ENCODE results near the gene MMP21. TPM values are rescaled to one million over a fixed set of nuclear protein-coding genes. Genes with fewer than 3 reads are reported as not detected.

The MMP21 gene, protein sequence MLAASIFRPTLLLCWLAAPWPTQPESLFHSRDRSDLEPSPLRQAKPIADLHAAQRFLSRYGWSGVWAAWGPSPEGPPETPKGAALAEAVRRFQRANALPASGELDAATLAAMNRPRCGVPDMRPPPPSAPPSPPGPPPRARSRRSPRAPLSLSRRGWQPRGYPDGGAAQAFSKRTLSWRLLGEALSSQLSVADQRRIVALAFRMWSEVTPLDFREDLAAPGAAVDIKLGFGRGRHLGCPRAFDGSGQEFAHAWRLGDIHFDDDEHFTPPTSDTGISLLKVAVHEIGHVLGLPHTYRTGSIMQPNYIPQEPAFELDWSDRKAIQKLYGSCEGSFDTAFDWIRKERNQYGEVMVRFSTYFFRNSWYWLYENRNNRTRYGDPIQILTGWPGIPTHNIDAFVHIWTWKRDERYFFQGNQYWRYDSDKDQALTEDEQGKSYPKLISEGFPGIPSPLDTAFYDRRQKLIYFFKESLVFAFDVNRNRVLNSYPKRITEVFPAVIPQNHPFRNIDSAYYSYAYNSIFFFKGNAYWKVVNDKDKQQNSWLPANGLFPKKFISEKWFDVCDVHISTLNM
- not detected in 2 replicates for polyA plus RNA-seq (2014; cell fraction: cytosol; rRNA removed)
- polyA plus RNA-seq (2014; cell fraction: nucleus; rRNA removed), result 0.53 TPM in 1 of 2 replicates, not detected in the other

DNA sequence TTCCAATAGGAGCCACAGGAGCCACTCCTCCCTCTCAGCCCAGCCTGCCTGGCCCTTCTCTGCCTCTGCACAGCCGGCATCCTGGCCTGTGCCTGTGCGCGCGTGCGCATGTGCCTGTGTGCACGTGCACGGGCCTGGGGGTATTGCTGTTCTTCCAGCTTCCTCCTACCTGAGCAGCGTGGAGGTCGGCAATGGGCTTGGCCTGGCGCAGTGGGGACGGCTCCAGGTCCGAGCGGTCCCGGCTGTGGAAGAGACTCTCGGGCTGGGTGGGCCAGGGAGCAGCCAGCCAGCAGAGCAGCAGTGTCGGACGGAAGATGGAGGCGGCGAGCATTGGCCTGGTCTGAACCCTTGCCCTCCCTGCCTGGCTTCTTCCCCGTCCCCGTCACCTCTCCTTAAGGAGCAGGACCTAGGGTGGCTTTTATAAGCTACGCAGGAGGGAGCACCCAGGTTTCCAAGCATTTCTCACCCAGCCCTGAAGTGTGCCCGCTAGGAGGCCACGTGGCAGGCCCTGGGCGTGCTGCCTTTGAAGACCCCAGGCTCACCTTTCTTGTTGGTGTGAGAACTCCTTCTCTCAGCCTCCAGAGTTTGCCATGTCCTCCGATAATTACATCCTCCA lies at the start of gene MMP21:
Gene MMP21, minus strand, starts transcription at position 331 of the 616 bp plus-strand sequence. Its CDS starts 0 bp downstream, at position 331.
- no peak for DNase-seq (ENCODE audit: low spot score)

DNA sequence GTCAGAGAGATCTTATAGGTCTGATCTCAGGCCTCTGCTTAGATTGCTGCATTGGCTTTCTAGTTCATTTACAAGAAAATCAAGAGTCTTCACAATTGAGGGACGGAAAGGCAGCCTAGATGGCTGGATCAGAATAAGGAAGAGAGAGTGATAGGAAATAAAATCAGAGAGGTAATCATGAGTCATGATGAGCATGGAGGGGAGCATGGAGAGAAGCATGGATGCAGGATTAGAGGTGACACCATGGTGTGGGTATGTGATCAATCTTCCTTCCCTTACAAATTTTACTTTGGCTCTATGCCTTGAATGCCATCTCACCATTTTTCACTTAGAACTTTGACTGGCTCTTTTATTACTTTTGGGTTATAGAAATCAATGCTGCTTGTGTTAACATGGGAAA lies 49.1 kb upstream of the MMP21 start:
- DNase-seq (ENCODE audit: low spot score), result no peak

DNA sequence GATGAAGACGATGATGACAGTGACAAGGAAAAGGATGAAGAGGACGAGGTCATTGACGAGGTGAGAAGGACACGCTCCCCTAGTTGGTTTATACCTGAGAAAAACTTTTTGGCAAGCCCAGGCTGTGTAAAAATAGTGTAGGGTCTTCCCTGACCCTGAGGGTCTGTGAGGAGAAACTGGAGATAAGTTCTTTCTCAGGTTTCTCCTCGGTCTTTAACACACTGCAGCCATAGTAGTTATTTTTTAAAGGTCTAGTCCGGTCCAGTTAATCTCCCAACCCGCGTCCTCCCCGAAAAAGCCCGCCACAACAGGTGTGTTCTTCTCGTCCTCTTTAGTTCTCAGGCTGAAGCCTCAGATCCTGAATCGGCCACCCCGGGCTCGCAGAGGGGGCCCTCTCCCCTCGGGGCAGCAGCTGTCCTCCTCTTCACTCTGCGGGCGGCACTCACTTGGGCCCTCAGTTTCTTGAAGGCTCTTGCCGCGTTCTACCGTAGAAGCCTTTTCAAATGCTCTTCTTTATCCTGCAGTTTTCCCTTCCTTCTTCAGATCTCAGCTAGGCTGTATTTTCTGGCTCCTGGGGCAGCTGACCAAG lies 48.1 kb upstream of the MMP21 start:
- DNase-seq (ENCODE audit: low spot score), result no peak

DNA sequence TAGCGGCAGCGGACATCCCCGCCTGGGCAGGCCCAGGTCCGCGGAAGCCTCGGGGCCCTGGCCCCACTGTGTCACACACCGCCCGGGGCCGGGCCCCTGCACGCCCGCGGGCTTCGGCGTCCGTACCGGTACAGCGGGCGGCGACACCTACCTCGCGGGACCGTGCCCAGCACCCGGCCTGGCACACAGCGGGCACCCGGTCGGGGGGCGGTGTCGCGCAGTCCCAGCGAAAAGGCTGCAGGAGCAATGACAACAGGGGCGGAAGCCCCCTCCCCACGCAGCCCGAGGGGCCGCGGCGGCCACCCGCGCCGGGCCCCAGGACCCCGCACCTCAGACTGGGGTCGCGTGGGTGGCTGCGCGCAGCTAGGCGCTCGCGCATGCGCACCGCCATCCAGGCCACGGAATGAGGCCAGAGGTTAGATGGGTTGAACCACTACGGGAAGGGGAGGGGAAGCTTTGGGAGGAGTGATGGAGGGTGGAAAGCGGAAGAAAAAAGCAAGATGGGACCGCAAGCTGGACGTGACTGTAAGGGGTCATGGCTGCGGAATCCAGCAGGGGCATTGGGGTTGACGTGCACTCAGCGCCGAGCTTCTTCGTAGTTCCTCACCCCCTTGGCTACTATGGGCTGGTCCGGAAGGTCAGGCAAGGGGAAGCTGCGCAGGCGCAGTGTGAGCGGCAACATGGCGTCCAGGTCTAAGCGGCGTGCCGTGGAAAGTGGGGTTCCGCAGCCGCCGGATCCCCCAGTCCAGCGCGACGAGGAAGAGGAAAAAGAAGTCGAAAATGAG lies 47.4 kb upstream of the MMP21 start, which contains the start of the genes BCCIP and UROS:
Gene BCCIP, plus strand, starts transcription at position 669 of the 785 bp plus-strand sequence. Its CDS starts 12 bp downstream, at position 681.
Gene UROS, minus strand, starts transcription at position 381 of the 785 bp plus-strand sequence. CDS start 6,759 bp downstream, outside the sequence.
- DNase-seq (ENCODE audit: low spot score), result peak; percentile 92

DNA sequence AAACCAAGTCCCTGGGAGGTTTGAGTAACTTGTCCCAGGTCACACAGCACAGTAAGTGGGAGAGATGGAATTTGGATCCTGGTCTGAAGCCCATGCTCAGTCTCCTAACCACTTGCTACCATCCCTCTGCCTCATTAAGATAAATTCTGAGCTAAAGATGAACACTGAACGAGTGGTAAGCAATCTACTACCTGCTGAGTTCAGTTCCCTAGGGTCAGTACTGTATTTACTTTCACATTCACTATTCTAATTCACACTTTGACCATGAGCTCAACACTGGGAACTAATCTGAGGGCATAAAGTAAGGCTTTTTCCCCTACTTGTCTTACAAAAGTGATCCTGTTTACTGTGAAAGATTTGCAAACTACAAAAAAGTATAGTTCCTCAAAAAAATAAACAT lies 45.1 kb upstream of the MMP21 start:
- no peak for DNase-seq (ENCODE audit: low spot score)

DNA sequence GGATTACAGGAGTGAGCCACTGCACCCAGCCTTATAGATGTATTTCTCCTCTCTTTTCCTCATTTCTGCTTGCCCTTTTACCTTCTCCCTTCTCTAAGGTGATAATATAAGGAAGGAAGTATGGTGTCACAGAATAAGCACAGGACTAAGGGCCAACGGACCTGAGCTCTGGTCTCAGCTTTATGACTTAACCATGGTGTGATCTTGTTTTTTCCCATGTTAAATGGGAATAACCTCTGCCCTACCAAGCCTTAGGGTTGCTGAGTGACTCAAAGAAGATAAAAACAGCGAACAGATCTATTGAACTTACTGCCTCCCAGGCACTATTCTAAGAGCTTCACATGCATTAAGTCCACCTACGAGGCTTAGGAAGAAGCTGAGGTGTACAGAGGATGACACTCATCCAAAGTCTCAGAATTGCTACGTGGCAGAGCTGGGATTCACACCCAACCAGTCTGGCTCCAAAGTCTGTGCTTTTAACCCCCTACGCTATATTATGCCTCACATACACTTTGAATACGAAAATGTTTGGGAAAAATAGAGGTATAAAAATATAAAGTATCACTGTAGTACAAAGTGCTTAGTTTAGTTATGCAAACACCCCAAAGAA lies 41.8 kb upstream of the MMP21 start:
- DNase-seq (ENCODE audit: low spot score), result no peak

DNA sequence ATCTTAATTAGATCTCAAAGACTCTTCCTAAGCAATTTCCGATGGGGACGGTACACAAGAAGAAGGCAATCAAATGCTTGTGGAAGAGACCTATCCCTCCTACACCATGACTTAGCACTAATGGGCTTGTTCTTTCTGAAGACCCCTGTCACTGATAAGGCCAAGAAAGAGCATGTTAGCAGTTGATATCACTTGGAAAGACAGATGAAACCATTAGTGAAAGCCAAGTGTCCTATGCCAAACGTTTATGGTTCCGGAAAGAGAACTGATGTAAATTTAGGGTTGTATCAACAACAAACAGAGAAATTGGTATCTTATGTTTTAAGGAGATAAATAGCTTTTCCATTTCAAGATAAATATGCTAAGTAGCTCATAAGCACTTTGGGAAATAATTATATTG lies 40.9 kb upstream of the MMP21 start:
- no peak for DNase-seq (ENCODE audit: low spot score)

DNA sequence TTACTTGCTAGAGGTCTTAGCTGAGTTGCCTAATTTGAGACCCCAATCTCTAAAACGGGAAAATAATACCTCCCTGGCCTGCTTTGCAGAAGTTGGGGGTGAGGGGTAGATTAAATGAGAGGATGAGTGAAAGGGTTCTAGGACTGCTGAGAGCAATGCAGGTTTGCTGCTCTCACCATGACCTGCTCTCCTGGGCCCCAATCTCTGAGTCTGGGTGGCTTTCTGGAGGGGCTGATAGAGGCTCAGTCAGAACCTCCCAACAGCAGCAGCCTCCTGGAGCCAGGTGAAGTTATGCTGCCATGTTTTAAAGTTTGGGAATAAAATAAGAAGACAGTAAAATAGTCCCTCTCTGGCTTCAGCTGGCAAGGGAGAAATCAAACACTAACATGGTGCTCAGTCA lies 40.1 kb upstream of the MMP21 start:
- no peak for DNase-seq (ENCODE audit: low spot score)

DNA sequence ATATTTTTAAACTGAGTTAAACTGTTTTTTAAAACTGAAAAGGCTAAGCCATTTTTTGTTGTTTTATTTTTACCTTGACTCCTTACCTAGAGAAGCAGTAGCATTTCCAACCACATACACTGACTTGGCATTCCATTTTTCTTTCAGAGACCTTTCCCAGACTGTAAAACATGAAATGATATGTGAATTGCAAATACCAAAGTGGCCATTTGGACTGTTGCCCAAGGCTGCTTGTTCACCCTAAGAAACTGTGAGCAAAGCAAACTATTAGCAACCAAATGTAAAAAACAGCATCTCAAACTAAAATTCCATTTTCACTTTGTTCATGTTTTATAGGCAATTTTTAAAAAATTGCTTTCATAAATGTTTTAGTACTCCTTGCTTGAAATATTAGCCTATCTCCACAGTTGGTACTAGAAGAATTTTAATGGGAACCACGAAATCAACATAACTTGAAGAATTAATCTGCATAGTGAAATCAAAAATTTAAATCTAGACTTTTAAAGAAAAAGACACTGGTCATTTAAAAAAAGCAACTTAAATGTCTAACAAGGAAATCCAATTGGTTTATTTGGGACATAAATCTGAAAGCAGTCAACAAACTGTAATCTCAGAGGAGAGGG lies 36.6 kb upstream of the MMP21 start:
- DNase-seq (ENCODE audit: low spot score), result no peak

DNA sequence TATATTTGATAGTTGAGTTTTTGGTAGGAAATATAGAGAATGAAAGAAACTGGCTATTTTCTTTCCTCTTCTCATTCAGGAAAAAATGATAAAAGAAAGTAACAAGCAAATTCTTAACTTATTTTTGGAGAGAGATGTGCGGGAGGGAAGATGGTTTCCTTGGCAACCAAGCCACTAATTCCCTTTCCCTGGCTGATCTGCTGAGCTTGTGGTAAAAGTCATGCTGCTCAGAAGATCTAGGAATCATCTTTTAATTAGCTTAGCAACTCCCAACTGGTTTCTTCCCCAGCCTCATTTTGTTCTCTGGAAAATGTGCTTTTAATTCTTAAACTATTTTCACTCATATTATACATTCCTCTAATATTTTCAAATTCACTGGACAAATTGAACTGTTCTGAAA lies 35.6 kb upstream of the MMP21 start:
- DNase-seq (ENCODE audit: low spot score), result no peak

DNA sequence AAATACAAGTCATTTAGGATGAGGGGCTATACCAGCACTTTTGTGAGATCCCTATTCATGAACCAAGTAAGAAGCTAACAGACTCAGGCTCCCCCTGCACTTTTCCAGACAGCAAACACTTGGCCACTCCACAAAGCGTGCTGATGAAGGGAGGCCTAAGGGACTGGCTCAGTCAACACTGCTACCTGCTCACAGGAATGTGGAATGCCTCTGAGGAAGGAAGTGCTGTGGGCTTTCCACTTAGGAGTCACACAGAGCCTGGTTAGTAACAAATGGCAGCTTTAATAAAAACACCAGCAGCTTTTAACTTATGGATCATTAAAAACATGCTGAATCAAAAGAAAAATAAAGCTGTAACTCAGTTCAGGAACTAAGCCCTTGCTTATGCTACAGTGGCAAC lies 32.4 kb upstream of the MMP21 start:
- no peak for DNase-seq (ENCODE audit: low spot score)

DNA sequence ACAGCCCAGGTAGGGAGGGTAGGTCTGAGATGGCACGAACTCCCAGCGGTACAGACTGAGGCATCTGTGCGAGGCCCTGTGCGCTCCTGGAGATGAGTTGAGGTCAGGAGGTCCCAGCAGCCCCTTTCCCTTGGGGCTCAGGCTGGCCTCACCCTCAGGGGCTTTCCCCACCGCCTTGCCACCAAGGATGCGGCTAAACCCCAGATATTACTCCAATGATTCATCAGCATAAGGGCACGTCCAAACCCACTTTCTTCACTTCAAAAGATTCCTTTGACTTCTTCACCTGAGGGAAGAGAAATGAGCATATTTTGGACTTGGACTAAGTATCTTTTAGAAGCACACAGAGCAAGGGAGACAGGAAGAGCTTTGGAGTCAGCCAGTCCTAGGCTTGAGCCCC lies 27.1 kb upstream of the MMP21 start:
- DNase-seq (ENCODE audit: low spot score), result no peak

DNA sequence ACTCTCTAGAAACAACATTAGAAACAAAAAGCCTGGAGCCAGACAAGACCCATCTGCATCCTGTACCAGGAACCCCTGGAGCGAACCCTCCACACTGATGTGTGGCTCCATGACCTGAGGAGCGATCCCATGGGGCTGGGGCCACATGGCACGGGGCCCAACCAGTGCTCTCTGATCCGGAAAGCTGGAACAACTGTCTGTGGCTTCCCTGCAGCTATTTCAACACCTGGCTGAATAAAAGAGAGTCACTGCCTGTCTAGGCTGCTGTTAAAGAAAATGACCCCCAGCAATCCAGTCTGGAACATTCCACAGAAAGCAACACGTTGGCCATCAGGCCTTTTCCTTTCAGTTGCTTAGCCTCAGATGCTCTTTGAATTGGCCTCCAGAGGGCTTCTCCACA lies 26.5 kb upstream of the MMP21 start:
- DNase-seq (ENCODE audit: low spot score), result no peak

DNA sequence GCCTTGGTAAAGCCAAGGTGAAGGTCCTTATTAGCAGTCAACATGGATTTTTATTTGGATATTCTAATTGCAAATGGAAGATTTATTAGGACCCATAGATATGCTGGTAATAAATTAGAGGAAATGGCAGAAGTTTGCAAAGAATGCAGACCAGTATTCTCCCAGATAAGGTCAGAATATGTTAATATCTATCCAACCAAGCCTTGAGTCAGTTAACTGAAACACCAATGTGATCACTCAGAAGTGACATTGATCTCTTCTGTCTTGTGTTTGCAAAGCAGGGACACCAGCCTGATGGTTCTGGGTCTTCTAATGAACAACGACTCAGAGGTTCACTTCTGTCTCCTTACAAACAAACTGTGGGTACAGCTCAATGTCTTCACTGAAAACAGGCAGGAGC lies 26.0 kb upstream of the MMP21 start:
- no peak for DNase-seq (ENCODE audit: low spot score)

DNA sequence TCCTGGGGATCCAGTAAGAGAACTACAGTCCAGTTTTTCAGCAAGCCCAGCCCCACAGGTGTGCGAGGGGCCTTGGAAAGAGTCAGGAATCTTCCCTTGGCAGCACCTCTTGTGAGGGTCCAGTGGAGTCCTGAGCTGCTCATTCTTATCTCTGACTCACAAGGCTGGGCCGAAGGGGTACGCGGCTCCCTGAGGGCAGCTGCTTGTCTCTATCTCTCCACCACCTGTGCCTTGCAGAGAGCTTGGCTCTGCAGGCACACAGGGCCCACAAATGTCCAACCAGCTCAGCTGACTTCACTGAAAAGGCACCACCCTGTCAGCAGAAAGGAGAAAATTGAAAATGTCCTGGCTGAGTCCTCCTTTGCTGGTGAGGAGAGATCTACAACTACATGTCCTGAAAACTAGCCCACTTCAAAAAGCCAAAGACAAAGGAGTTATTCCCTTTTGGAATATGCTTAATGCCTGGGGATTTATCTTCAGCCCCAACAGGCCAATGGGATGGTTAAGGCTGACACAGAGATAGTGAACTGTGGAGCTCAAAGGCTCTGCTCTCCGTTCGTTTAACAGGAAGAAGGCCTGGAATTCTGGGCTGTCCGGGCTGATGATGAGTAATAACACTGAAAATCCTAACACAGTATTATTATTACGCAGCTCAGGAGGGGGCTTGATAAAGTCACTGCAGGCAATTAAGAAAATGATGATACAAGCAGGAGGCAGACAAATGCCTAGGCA lies 24.0 kb upstream of the MMP21 start:
- DNase-seq (ENCODE audit: low spot score), result no peak

DNA sequence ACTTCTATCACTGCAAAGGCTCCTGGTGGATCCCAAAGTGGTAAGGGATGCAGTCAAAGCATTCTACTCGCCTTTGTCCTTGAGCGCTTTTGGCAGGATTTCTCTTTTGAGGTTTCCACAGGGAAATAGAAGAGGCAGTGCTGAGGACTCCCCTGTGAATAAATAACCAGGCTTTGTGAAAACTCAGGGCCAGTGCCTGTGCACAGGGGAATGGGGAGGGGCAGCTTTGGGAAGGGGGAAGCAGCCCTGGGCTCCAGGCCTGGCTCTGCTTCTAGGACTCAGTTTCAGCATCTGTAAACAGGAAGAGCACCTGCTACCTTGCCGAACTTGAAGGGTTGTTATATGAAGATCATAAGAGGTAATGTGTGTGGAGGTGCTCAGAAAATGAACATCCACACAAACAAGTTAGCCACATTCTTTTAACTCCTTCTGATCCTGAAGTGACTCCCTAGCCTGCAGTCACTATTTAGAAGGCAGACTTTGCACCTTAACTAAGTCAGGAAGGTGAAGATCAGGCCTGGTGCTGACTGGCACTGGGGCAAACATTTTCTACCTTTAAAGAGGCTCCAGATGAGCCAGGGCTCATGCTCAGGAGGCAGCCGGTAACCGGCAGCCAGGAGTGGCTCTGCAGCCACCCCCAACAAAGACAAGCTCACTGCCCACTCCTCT lies 22.5 kb upstream of the MMP21 start:
- no peak for DNase-seq (ENCODE audit: low spot score)

DNA sequence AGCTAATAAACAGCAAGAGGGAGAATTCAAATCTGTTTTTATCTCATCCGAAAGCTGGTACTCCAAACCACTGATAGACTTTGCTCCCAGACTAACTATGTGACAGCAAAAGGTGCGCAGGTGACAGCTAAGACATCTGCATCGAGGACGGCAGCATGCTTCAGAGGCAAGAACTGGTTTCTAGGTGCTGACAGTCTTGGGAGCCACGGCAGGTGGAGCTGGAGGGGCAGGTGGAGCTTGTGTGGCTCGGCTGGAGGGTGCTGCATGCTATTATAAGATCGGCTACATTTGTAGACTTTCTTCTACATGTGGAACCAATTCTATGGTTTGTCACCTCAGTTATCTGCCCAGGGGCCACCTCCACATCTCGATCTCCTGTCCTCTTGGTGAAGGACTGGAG lies 21.8 kb upstream of the MMP21 start:
- no peak for DNase-seq (ENCODE audit: low spot score)

DNA sequence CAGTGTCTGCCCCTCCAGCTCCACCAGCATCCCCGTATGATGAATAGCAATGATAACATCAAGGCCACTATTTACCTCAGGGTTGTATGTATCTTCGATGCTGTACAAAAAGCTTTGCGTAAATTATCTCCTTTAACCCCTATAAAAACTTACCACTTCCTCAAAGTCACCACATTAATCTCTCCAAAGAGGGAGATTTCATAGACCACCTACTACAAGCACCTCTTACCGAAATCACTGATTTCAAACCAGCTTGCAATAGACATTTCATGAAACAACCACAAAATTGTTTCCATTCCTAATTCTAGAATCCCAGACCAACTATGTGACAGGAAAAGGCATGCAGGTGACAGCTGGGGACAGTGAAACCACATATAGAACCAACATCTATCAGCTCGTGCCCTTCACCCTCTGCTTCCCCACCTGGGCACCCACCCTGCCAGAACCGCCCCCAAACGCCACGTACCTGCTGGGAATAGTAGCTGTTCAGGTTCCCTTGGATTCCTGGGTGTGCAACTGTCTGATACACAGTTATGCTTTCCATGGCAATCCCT lies 20.1 kb upstream of the MMP21 start:
- DNase-seq (ENCODE audit: low spot score), result no peak

DNA sequence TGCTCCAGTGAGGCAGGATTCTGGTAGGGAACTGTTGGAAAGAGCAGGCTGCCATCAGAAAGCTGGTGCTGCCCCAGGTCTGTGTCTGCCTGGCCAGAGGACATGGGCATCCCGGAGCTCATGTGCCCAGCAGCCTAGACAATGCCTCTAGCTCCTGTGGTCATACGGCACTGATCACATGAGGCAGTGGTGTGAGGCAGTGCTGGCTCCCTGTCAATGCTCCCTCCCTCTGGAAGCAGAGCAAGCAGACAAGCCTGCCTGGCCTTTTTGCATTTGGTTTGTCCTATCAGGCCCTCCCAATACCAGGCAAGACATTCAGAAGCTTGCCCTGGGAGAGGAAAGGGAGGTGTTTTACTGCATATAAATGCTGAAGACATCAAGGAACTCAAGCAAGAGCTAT lies 19.5 kb upstream of the MMP21 start:
- DNase-seq (ENCODE audit: low spot score), result no peak

Measured in SK-N-DZ (cell line).